GM21423 (cell line): ENCODE measurements around the gene NPY1R.

ENCODE experiments used
- ATAC-seq: cut with Tn5 transposase; IDR thresholded peaks from one replicate; pipeline ENCODE4 v1.9.1; 2021; ENCODE audit warnings: mild to moderate bottlenecking, moderate library complexity; ENCODE audit not compliant: unreplicated experiment

Gene NPY1R

GRCh38 chr4:163280703-163281519 is 51.5 kb downstream of the NPY1R start:
- ATAC-seq = no peak

GRCh38 chr4:163279713-163280112 is 52.7 kb downstream of the NPY1R start:
- no peak for ATAC-seq

GRCh38 chr4:163274861-163275260 is 57.5 kb downstream of the NPY1R start:
- no peak for ATAC-seq
